Prostate gland (tissue), 2 donors: ENCODE measurements around the gene NANOG.

Experiments
- POLR2A ChIP-seq: fragments of 450-650 bp; IDR thresholded peaks from one replicate; pipeline ENCODE4 v1.6.1; 2016; ENCODE audit warnings: antibody characterized with exemption, mild to moderate bottlenecking
- TF ChIP-seq, protein P1 (sequence below), 4 experiments: fragments of 200-600 bp in 2 of 4; fragments of 450-650 bp in 2 of 4; sonication (generic) in 2 of 4; IDR thresholded peaks; 1 replicate in 3 of 4; 2 replicates in 1 of 4; pipeline ENCODE4 v1.5.1; 2016 to 2019; ENCODE audit warnings: antibody characterized with exemption in 4 of 4, mild to moderate bottlenecking in 2 of 4, moderate library complexity in 2 of 4

DNA sequence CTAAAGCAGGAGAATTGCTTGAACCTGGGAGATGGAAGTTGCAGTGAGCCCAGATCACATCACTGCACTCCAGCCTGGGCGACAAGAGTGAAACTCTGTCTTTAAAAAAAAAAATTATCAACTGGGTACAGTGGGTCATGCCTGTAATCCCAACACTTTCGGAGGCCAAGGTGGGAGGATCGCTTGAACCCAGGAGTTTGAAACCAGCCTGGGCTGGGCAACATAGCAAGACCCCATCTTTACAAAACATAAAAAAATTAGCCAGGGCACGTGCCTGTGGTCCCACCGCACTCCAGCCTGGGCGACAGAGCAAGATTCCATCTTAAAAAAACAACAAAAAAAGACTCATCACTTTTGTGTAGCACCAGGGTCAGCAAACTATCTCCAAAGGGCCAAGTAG is 7.1 kb upstream of the NANOG start:
- TF ChIP-seq, protein P1, sequence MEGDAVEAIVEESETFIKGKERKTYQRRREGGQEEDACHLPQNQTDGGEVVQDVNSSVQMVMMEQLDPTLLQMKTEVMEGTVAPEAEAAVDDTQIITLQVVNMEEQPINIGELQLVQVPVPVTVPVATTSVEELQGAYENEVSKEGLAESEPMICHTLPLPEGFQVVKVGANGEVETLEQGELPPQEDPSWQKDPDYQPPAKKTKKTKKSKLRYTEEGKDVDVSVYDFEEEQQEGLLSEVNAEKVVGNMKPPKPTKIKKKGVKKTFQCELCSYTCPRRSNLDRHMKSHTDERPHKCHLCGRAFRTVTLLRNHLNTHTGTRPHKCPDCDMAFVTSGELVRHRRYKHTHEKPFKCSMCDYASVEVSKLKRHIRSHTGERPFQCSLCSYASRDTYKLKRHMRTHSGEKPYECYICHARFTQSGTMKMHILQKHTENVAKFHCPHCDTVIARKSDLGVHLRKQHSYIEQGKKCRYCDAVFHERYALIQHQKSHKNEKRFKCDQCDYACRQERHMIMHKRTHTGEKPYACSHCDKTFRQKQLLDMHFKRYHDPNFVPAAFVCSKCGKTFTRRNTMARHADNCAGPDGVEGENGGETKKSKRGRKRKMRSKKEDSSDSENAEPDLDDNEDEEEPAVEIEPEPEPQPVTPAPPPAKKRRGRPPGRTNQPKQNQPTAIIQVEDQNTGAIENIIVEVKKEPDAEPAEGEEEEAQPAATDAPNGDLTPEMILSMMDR (IDR thresholded peaks at IDR 0.05) = no peak
- TF ChIP-seq POLR2A = no peak
